Prostate gland (tissue), 2 donors: ENCODE measurements around the gene PDGFRB. TPM values are rescaled to one million over a fixed set of nuclear protein-coding genes. Genes with fewer than 3 reads are reported as not detected.

Experiments
- DNase-seq: peaks from one replicate; pipeline ENCODE4 v3.0.0-alpha.2; 2019; ENCODE audit warnings: low spot score
- H3K27ac ChIP-seq, 2 donors: fragments of 200-600 bp; sonication (generic); 2 replicates each; pipeline ENCODE4 v1.5.1; 2017 to 2019
- H3K27me3 ChIP-seq: fragments of 200-600 bp; sonication (generic); replicated peaks from 2 replicates; pipeline ENCODE4 v1.5.1; 2019; ENCODE audit not compliant: insufficient read depth
- H3K36me3 ChIP-seq, 2 donors: fragments of 200-600 bp; sonication (generic); 1 replicate in 1 of 2; 2 replicates in 1 of 2; pipeline versions ENCODE4 v1.5.1 to v1.8.1; 2017 to 2019
- H3K4me1 ChIP-seq: fragments of 200-600 bp; sonication (generic); replicated peaks from 2 replicates; pipeline ENCODE4 v1.5.1; 2019
- H3K4me3 ChIP-seq, 2 donors: fragments of 200-600 bp; sonication (generic); 2 replicates each; pipeline ENCODE4 v1.5.1; 2017 to 2019
- H3K9me3 ChIP-seq: fragments of 200-600 bp; sonication (generic); 2 replicates; pipeline ENCODE4 v1.5.1; 2017
- POLR2A ChIP-seq: fragments of 450-650 bp; IDR thresholded peaks from one replicate; pipeline ENCODE4 v1.6.1; 2016; ENCODE audit warnings: antibody characterized with exemption, mild to moderate bottlenecking
- POLR2AphosphoS5 ChIP-seq: sonication (generic); formaldehyde crosslinking; IDR thresholded peaks from one replicate; pipeline ENCODE4 v1.6.1; 2017; ENCODE audit warnings: antibody characterized with exemption
- WGBS: methylation state at CpG from one replicate; pipeline ENCODE4 v1.1.5; 2018; 5-methylcytosine and 5-hydroxymethylcytosine counted together
- intact Hi-C: fragments of 100-400 bp; cut with DNase I; formaldehyde crosslinking; loops from one replicate; pipeline ENCODE4 v1.14.2; 2022
- total RNA-seq, 2 donors: library from RNA; depleted of rRNA; stranded (reverse); fragments of >200 nt; gene quantifications; one replicate each; pipeline ENCODE4 v1.1.0, GENCODE V29; 2016
- TF ChIP-seq, protein P1 (sequence below), 4 experiments: fragments of 200-600 bp in 2 of 4; fragments of 450-650 bp in 2 of 4; sonication (generic) in 2 of 4; IDR thresholded peaks; 1 replicate in 3 of 4; 2 replicates in 1 of 4; pipeline ENCODE4 v1.5.1; 2016 to 2019; ENCODE audit warnings: antibody characterized with exemption in 4 of 4, mild to moderate bottlenecking in 2 of 4, moderate library complexity in 2 of 4

The PDGFRB gene
- total RNA-seq, 2 donors from 2014 or later: 14.5 to 161 TPM

DNA sequence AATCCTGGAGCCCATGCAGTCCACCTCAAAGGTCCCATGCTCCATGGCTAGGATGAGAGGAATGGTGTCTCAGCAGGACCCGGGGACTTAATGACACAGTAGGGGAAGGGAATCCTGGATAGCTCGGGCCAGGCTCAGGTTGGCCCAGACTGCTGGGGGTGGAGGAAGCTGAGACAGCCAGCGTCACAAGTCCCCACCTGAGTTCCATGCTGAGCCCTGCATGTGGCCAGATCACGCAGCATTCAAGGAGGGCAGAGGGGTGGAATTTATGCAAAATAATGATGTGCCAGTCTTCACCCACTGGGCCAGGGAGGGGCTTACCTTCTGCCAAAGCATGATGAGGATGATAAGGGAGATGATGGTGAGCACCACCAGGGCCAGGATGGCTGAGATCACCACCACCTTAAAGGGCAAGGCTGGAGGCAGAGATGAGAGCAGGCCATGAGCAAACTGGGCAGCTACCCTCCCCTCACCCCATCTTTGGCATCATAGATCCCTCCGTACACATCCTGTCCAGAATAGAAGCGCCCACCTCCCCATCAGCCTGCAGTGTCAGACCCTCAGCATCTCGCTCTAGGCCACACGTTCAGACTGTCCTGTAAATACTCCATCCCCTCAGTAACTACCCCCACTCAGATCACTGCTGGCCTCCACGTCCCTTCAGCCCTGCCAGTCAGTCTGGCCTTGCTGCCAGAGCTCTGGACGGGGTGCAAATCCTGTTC, 29.3 kb downstream of the PDGFRB start:
- 87% methylated on average over 10 of the region's 10 CpGs for WGBS
- H3K9me3 ChIP-seq: no peaks in the 10 kb centered on the region
- H3K4me1 ChIP-seq: no peaks in the 10 kb centered on the region
- TF ChIP-seq POLR2AphosphoS5 (no peak), POLR2A (no peak)
- TF ChIP-seq, protein P1, sequence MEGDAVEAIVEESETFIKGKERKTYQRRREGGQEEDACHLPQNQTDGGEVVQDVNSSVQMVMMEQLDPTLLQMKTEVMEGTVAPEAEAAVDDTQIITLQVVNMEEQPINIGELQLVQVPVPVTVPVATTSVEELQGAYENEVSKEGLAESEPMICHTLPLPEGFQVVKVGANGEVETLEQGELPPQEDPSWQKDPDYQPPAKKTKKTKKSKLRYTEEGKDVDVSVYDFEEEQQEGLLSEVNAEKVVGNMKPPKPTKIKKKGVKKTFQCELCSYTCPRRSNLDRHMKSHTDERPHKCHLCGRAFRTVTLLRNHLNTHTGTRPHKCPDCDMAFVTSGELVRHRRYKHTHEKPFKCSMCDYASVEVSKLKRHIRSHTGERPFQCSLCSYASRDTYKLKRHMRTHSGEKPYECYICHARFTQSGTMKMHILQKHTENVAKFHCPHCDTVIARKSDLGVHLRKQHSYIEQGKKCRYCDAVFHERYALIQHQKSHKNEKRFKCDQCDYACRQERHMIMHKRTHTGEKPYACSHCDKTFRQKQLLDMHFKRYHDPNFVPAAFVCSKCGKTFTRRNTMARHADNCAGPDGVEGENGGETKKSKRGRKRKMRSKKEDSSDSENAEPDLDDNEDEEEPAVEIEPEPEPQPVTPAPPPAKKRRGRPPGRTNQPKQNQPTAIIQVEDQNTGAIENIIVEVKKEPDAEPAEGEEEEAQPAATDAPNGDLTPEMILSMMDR (IDR thresholded peaks at IDR 0.05): no peak
- no peaks in the 10 kb centered on the region for H3K27me3 ChIP-seq
- H3K4me3 ChIP-seq: no peak overlapping the region
- H3K27ac ChIP-seq: no peak overlapping the region
- intact Hi-C loops: no loop called here
- H3K36me3 ChIP-seq: no peaks in the 10 kb centered on the region
- no peak for DNase-seq

DNA sequence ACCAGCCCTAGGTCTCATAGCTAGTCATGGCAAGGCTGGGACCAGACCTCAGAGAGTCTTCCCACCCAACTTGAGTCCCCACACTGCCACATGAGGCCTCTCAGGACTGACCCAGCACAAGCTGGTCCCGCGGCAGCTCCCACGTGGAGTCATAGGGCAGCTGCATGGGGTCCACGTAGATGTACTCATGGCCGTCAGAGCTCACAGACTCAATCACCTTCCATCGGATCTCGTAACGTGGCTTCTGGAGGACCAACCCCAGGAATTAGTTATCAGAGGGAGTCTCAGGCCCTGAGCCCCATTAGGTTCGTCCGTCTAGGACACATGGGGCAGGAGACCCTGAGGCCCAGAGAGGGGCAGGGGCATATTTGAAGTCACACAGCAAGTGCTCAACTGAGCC, 30.3 kb downstream of the PDGFRB start:
- no peaks in the 10 kb centered on the region for H3K4me1 ChIP-seq
- no peak overlapping the region for H3K4me3 ChIP-seq
- no peak overlapping the region for H3K27ac ChIP-seq
- TF ChIP-seq POLR2A: no peak
- no peak for TF ChIP-seq POLR2AphosphoS5
- TF ChIP-seq, protein P1 (IDR thresholded peaks at IDR 0.05): no peak
- no peaks in the 10 kb centered on the region for H3K27me3 ChIP-seq
- no peaks in the 10 kb centered on the region for H3K9me3 ChIP-seq
- WGBS: 86% methylated on average over 10 of the region's 10 CpGs
- H3K36me3 ChIP-seq: no peaks in the 10 kb centered on the region
- no peak for DNase-seq
- intact Hi-C loops: no loop called here

DNA sequence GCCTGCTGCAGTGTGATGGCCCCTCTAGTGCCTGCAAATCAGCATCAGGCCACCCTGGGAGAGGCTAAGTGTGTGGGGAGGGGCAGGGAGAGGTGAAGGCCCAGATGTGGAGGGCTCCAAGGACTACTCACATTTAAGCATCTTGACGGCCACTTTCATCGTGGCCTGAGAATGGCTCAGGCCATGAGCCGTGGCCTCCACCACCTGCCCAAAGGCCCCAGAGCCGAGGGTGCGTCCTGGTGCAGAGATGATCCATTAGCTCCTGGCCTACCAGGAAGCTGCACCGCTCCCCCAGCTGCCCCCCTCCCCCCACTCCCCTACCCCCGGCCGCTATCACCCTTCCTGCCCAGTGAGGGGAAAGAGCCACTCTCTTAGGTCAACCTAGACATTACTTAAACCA, 31.0 kb downstream of the PDGFRB start:
- no peak overlapping the region for H3K27ac ChIP-seq
- no peak for TF ChIP-seq POLR2A
- no peak overlapping the region for H3K4me3 ChIP-seq
- no peak for DNase-seq
- WGBS: 87% methylated on average over 8 of the region's 8 CpGs
- H3K27me3 ChIP-seq: no peaks in the 10 kb centered on the region
- H3K4me1 ChIP-seq: no peaks in the 10 kb centered on the region
- H3K9me3 ChIP-seq: no peaks in the 10 kb centered on the region
- intact Hi-C loops: no loop called here
- no peaks in the 10 kb centered on the region for H3K36me3 ChIP-seq

DNA sequence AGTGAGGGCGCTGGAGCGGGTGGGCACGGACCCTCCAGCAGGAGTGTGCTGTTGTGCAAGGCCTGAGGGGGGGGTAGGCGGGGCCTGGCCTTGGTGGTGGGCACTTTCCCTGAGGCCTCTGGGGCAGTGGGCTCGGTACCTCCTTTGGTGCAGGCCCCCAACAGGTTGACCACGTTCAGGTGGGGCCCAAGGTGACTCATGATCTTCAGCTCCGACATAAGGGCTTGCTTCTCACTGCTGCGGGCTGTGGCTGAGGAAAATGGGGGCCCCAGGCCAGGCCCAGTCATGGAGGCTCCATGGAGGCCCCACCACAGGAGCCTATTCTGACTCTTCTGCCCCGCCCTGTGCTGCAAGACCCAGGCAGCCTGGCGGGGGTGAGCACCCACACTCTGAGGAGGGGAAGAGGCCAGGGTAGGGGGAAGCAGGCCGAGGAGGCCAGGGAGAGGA, 31.5 kb downstream of the PDGFRB start:
- TF ChIP-seq, protein P1 (IDR thresholded peaks at IDR 0.05): no peak
- TF ChIP-seq POLR2AphosphoS5 (no peak), POLR2A (no peak)
- intact Hi-C loops: no loop called here
- Histone ChIP-seq H3K9me3 (no peaks in the 10 kb centered on the region), H3K27ac (no peak overlapping the region), H3K4me3 (no peak overlapping the region), H3K4me1 (no peaks in the 10 kb centered on the region), H3K27me3 (no peaks in the 10 kb centered on the region), H3K36me3 (no peaks in the 10 kb centered on the region)
- no peak for DNase-seq
- WGBS: 87% methylated on average over 11 of the region's 11 CpGs

DNA sequence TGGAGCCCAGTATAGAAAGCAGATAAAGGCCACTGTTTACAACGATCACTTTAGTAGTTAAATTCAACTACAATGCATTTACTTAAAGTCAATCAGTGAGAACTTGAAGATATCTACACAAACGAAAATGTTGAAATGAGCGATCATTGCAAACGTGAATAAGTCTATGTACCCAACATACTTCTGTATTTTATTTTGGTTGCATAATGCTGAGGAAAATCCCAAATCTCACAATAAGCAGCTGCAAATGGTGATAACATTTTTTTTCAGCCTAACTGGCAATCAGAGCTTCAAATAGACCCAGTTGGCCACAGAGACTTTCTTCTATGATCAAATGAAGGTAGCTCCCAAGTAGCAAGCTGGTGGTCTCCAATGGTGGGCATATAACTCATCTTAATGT, 32.1 kb downstream of the PDGFRB start:
- Histone ChIP-seq H3K4me1 (no peaks in the 10 kb centered on the region), H3K27me3 (no peaks in the 10 kb centered on the region), H3K4me3 (no peak overlapping the region), H3K36me3 (no peaks in the 10 kb centered on the region), H3K9me3 (no peaks in the 10 kb centered on the region), H3K27ac (no peak overlapping the region)
- DNase-seq: no peak
- intact Hi-C loops: no loop called here
- WGBS: 76% methylated on average over 4 of the region's 4 CpGs
- TF ChIP-seq POLR2A: no peak
- TF ChIP-seq, protein P1 (IDR thresholded peaks at IDR 0.05): no peak
- no peak for TF ChIP-seq POLR2AphosphoS5
